Small intestine (tissue), 7 donors: ENCODE results near the gene CCDC197. TPM values are rescaled to one million over a fixed set of nuclear protein-coding genes. Genes with fewer than 3 reads are reported as not detected.

ENCODE experiments used
- DNase-seq, 2 donors: peaks; one replicate each; pipeline versions ENCODE4 v3.0.0 to v3.0.0-alpha.2; 2013
- FAIRE-seq: peaks from 2 replicates; lab custom pipeline; 2012; peaks lifted over from hg19 to GRCh38; lab: Jason Lieb, UNC
- H3K27ac ChIP-seq, 3 donors: one replicate each; pipeline ENCODE4 v1.5.1; 2013; ENCODE audit warnings: low read length in 2 of 3, mild to moderate bottlenecking in 2 of 3, control low read depth in 1 of 3, inconsistent platforms in 1 of 3, low read depth in 1 of 3, moderate library complexity in 1 of 3
- H3K27me3 ChIP-seq, 3 donors: one replicate each; pipeline ENCODE4 v1.6.1; 2013; ENCODE audit warnings: low read length in 3 of 3, inconsistent platforms in 1 of 3; ENCODE audit not compliant: control insufficient read depth in 3 of 3, insufficient read depth in 3 of 3
- H3K36me3 ChIP-seq, 3 donors: one replicate each; pipeline ENCODE4 v1.6.1; 2013; ENCODE audit warnings: low read length in 3 of 3, inconsistent platforms in 1 of 3, low read depth in 1 of 3, mild to moderate bottlenecking in 1 of 3, moderate library complexity in 1 of 3; ENCODE audit not compliant: control insufficient read depth in 3 of 3, insufficient read depth in 2 of 3
- H3K4me1 ChIP-seq, 3 donors: one replicate each; pipeline ENCODE4 v1.6.1; 2013; ENCODE audit warnings: low read length in 2 of 3, inconsistent platforms in 1 of 3, low read depth in 1 of 3, mild to moderate bottlenecking in 1 of 3, moderate library complexity in 1 of 3; ENCODE audit not compliant: control insufficient read depth in 3 of 3, insufficient read depth in 2 of 3
- H3K4me3 ChIP-seq, 3 donors: one replicate each; pipeline ENCODE4 v1.5.1; 2013; ENCODE audit warnings: low read length in 3 of 3, control low read depth in 1 of 3, inconsistent platforms in 1 of 3, low read depth in 1 of 3, mild to moderate bottlenecking in 1 of 3, moderate library complexity in 1 of 3
- H3K9me3 ChIP-seq, 2 donors: one replicate each; pipeline ENCODE4 v1.6.1; 2013; ENCODE audit warnings: low read depth in 1 of 2, low read length in 1 of 2; ENCODE audit not compliant: control insufficient read depth in 2 of 2, insufficient read depth in 1 of 2
- WGBS, 3 donors: extraction: QIAGEN DNeasy Blood & Tissue Kit; methylation state at CpG; one replicate each; pipeline ENCODE4 v1.1.7; 2013; 5-methylcytosine and 5-hydroxymethylcytosine counted together
- polyA plus RNA-seq, 4 donors: library from polyadenylated mRNA; stranded (reverse) in 3 of 4; unstranded in 1 of 4; fragments of 200-250 nt in 3 of 4; fragments of 120-200 nt in 1 of 4; gene quantifications; one replicate each; pipeline versions ENCODE4 v1.2.1 to v1.2.3, GENCODE V29; 2013
- donor health status: healthy with polysubstance abuse.
- donor health status: control.
- donor health status: control.
- donor health status: Bipolar disorder and iron deficiency.
- donor health status: healthy.

CCDC197 gene
- polyA plus RNA-seq, 4 donors = not detected

- Histone ChIP-seq H3K4me1 (no peaks in the 10 kb centered on the region), H3K9me3 (no peaks in the 10 kb centered on the region), H3K27me3 (peaks cover 0 to 7% (median 0%) of the 10 kb centered on the region in 3 donors), H3K4me3 (no peak overlapping the region), H3K36me3 (no peaks in the 10 kb centered on the region), H3K27ac (no peak overlapping the region)
- FAIRE-seq (no peak), DNase-seq (no peak)
- 49 to 68% (median 62%) methylated on average over 8 of the region's 8 CpGs for WGBS, 3 donors
These were observed 888 bp upstream of the CCDC197 start for GRCh38 chr14:93996130-93996695.

DNA sequence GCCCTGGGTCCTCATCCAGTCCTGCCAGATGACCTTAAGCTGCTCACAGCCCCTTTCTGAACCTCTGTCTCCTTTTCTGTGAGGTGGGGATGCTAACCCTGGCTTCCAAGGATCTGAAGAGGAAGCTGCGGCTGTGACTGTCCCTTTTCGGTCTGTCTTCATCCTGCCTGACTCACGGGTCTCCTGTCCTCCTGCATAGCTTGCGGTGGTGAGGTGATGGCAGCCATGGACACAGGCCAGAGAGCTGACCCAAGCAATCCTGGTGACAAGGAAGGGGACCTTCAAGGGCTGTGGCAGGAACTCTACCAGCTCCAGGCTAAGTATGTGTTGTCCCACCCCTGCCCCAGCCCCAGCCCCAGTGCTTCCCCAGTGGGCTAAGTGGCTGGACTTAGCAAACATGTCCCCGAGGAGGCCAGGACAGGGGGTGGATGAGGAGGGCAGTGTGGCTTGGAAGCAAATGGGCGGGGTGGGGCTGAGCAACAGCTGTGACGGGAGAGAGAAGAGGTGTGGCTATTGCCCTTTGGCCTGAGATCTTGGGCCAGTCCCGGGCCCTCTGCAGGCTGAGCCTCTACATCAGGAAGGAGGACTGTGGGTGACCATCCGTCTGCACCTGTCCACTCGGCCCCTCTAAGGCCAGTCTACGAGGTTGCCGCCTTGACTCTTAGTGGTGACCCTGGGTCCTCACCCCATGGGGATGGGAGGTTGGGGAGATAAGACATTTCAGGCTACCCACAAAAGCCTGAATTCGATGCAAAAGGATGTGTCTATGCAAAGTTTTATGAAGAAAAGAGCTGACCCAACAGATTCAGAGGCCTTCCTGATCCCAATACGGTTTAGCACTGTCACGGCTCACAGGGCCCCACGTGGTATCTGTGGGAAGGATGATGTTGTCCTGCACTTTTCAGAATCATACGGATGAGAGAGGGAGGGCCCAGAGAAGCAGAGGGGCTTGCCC, 1.1 kb downstream of the CCDC197 start:
- FAIRE-seq (no peak), DNase-seq (peak; percentile 47 to 52)
- Histone ChIP-seq H3K4me1 (no peaks in the 10 kb centered on the region), H3K36me3 (no peaks in the 10 kb centered on the region), H3K9me3 (no peaks in the 10 kb centered on the region), H3K27me3 (peaks cover 0 to 7% (median 0%) of the 10 kb centered on the region in 3 donors), H3K27ac (no peak overlapping the region), H3K4me3 (no peak overlapping the region)
- WGBS, 3 donors = 68 to 76% (median 70%) methylated on average over 16 to 17 of the region's 17 CpGs

DNA sequence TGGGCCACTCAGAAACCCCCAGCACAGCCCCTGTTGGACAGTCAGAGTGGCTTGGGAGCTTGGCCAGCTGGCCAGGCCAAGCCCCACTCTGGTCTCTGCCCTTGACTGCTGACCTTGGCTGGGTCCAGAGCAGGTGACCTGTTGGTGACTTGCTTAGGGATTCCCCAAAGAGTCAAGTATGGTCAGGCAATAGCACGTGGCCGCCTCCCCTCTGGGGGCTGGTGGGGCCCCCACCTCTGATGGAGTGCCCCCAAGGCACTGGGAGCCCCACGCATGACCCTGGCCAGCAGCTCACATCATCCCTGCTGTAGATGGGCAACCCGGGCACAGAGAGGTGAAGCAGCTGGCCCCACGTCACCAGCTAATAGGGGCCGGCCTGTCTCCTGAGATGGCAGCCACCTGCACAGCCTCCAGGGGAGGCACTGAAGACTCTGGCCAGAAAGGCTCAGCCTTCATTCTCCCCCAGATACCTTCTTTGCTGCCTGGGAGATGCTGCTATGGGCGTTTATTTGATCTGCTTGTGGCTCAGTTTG, 1.8 kb downstream of the CCDC197 start:
- Histone ChIP-seq H3K36me3 (no peaks in the 10 kb centered on the region), H3K27me3 (peaks cover 0 to 7% (median 0%) of the 10 kb centered on the region in 3 donors), H3K4me1 (no peaks in the 10 kb centered on the region), H3K27ac (no peak overlapping the region), H3K9me3 (no peaks in the 10 kb centered on the region), H3K4me3 (no peak overlapping the region)
- DNase-seq (no peak), FAIRE-seq (no peak)
- 78 to 90% (median 79%) methylated on average over 7 of the region's 7 CpGs for WGBS, 3 donors

GRCh38 chr14:93999573-93999972, 2.5 kb downstream of the CCDC197 start:
- DNase-seq = no peak
- whole genome bisulfite sequencing, 3 donors = 58 to 72% (median 62%) methylated on average over 8 of the region's 8 CpGs
- Histone ChIP-seq H3K27me3 (peaks cover 0 to 7% (median 0%) of the 10 kb centered on the region in 3 donors), H3K4me1 (no peaks in the 10 kb centered on the region), H3K4me3 (no peak overlapping the region), H3K27ac (no peak overlapping the region), H3K9me3 (no peaks in the 10 kb centered on the region), H3K36me3 (no peaks in the 10 kb centered on the region)
- no peak for FAIRE-seq

GRCh38 chr14:94000267-94000666, 3.2 kb downstream of the CCDC197 start:
- FAIRE-seq (no peak), DNase-seq (no peak)
- H3K36me3 ChIP-seq = no peaks in the 10 kb centered on the region
- WGBS, 3 donors = 82 to 88% (median 83%) methylated on average over 6 of the region's 6 CpGs
- H3K4me3 ChIP-seq = no peak overlapping the region
- peaks cover 0 to 7% (median 0%) of the 10 kb centered on the region in 3 donors for H3K27me3 ChIP-seq
- no peak overlapping the region for H3K27ac ChIP-seq
- H3K4me1 ChIP-seq = no peaks in the 10 kb centered on the region
- no peaks in the 10 kb centered on the region for H3K9me3 ChIP-seq

- Histone ChIP-seq H3K9me3 (no peaks in the 10 kb centered on the region), H3K4me1 (no peaks in the 10 kb centered on the region), H3K4me3 (no peak overlapping the region), H3K36me3 (no peaks in the 10 kb centered on the region), H3K27ac (no peak overlapping the region), H3K27me3 (peaks cover 0 to 4% (median 0%) of the 10 kb centered on the region in 3 donors)
- no peak for DNase-seq
- 70 to 81% (median 81%) methylated on average over 12 to 13 of the region's 13 CpGs for WGBS, 3 donors
- FAIRE-seq = no peak
These were observed 3.9 kb downstream of the CCDC197 start for GRCh38 chr14:94001016-94001415.

DNA sequence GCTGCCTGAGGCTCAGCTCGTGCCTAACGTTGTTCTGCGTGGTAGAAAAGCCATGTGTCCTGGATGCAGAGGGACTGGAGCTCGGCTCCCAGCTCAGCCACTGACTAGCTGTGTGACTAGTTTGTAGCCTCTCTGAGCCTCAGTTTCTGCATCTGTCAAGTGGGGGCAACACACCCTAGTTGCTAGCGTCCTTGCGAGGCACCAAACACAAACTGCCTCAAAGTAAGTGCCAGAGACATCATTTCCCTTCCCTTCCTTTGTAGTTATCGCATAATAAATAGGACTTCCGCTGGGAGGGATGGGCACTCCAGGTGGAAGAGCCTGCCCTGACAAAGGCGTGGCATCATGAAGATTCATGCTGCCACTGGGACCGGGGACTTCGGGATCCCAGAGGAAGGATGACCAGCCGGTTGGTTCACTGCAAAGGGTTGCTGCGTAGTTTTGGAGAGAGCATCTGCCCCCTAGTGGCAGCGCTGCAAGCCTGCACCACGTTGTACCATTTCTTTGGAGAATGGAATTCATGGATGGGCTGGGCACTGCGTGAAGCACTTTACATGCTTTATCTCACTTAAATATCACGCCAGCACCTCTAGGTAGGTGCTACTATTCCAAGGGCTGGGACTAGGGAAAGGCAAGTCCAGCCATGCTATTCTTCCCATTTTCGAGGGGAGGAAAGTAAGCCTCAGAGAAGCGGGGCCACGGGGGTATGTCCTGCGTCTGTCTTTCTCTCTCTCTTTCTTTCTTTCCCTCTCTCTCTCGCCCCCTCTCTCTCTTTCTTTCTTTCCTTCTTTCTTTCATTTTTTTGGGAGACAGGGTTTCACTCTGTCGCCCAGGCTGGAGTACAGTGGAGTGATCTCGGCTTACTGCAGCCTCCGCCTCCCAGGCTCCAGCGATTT, 4.6 kb downstream of the CCDC197 start:
- H3K9me3 ChIP-seq = no peaks in the 10 kb centered on the region
- no peaks in the 10 kb centered on the region for H3K36me3 ChIP-seq
- 43 to 49% (median 48%) methylated on average over 26 of the region's 26 CpGs for WGBS, 3 donors
- DNase-seq = peak; percentile 52 to 78
- H3K4me1 ChIP-seq = no peaks in the 10 kb centered on the region
- no peak overlapping the region for H3K4me3 ChIP-seq
- H3K27ac ChIP-seq = no peak overlapping the region
- FAIRE-seq = no peak
- peaks cover 0 to 4% (median 0%) of the 10 kb centered on the region in 3 donors for H3K27me3 ChIP-seq

DNA sequence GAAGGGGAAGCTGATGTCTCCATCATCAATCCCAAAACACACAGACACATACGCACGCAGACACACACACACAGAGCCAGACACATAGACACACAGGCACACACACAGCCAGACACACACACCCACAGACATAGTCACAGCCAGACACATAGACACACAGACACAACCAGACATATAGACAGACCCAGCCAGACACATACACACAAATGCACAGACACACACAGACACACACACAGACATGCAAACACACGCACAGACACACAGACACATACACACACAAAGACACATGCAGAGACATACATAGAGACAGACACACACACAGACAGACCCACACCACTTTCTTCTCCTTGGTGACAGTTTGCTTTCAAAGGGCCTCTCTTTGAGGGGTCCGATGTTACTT, 6.3 kb downstream of the CCDC197 start:
- no peak for FAIRE-seq

More for the DNA sequence above, 6.3 kb downstream of the CCDC197 start:
- Histone ChIP-seq H3K9me3 (no peaks in the 10 kb centered on the region), H3K4me3 (no peak overlapping the region), H3K27me3 (peaks cover 0 to 4% (median 0%) of the 10 kb centered on the region in 3 donors), H3K4me1 (no peaks in the 10 kb centered on the region), H3K36me3 (no peaks in the 10 kb centered on the region), H3K27ac (no peak overlapping the region)
- DNase-seq = no peak
- 81 to 91% (median 83%) methylated on average over 4 of the region's 4 CpGs for WGBS, 3 donors
